Activated CD4-positive, alpha-beta T cell treated with anti-CD3 and anti-CD28 coated beads, Interleukin-2, Interleukin-4, amounts not matched to agents 100 ng/mL and 50 ng/mL, durations not matched to agents 16 hours and 8 hours (primary cell): ENCODE results near the gene FKBP9.
"Not testable (repeated sequence)": the region's sequence is repeated elsewhere in the genome, so short reads cannot be mapped to it uniquely, and the experiment has no call there.

ENCODE experiments used
- DNase-seq: peaks from one replicate; pipeline ENCODE4 v3.0.0-alpha.2; 2020; ENCODE audit warnings: low spot score

Gene FKBP9

GRCh38 chr7:32958046-32959025 is 1.1 kb downstream of the FKBP9 start:
- no peak for DNase-seq

- not testable (repeated sequence) for DNase-seq
These were observed 6.7 kb downstream of the FKBP9 start for GRCh38 chr7:32963880-32964301.

GRCh38 chr7:32964461-32965159 is 7.4 kb downstream of the FKBP9 start:
- DNase-seq = not testable (repeated sequence)

DNA sequence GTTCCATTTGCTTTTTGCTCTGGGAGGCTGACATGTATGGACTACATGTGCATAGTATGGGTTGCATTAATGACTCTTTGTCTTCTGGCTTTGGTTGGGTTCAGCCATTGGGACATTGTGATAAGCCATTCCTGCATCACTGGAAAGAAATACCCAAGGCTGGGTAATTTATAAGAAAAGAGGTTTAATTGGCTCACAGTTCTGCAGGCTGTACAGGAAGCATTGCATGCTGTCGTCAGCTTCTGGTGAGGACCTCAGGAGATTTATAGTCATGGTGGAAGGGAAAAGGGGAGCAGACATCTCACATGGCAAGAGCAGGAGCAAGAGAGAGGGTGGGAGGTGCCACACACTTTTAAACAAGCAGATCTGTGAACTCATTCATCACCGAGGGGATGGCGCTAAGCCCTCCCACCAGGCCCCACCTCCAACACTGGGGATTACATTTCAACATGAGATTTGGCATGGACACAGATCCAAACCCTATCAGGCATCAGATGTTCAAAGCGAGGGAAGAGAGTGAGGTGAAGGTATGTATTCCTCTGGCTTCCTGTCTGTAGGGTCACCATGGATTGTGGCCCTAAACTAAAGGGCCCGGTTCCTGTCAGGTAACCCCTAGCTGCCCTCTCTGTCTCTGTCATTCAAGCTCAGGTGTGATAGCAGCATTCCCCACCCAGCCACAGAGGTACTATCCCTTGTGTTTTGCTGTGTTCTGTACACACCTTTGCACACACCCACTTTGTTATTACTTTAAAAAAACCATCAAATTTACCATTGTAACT is 9.4 kb downstream of the FKBP9 start:
- DNase-seq = not testable (repeated sequence)

DNA sequence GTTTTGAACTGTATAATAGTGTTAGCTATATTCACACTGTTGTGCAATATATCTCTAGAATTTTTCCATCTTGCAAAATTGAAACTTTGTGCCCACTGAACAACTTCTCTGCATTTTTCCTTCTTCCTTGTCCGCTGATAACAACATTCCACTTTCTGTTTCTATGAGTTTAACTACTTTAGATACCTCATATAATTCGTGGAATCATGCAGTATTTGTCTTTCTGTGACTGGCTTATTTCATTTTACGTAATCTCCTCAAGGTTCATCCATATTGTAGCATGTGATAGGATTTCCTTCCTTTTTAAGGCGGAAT is 10.0 kb downstream of the FKBP9 start:
- not testable (repeated sequence) for DNase-seq

DNA sequence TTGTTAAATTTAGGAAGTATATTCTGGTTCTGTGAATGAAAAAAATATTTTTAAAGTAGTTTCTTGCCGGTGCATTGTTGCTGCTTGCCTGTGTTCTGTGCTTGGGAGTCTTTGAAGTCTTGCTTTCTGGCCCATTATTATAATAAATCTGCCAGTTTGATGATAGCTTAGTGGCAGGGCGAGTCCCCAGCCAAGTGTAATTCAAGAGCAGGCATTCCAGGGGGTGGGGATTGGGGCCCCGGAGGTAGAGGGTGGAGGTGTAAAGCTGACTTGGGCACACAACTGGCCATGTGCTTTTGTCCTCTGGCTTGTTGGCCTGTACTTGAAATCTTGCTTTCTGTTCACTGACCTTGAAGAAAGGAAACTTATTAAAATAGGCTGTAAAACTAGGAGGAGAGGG is 14.7 kb downstream of the FKBP9 start:
- DNase-seq = not testable (repeated sequence)

- not testable (repeated sequence) for DNase-seq
These were observed 19.9 kb downstream of the FKBP9 start for GRCh38 chr7:32977159-32977558.

GRCh38 chr7:32979246-32979645 is 22.0 kb downstream of the FKBP9 start:
- not testable (repeated sequence) for DNase-seq

- DNase-seq = not testable (repeated sequence)
These were observed 22.7 kb downstream of the FKBP9 start for GRCh38 chr7:32979902-32980301.

DNA sequence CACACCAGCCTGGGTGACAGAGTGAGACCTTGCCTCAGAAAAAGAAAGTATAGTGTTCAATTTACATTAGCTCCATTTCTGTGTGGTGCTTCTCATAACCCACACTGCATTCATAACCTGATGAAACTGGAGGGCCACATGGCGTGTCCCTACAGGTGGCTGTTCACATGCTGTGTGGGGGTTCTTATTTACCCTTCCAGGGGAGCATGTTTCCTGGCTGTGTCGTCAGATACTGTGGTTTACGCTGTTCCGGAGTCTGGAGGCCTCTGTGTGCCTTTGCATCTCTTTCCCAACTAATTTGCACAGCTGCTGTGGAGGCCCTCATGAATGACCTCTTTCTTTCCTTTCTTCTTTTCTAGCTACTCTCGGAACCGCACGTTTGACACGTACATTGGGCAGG is 30.9 kb downstream of the FKBP9 start:
- DNase-seq = not testable (repeated sequence)

GRCh38 chr7:32991068-32991585 is 33.9 kb downstream of the FKBP9 start:
- DNase-seq = not testable (repeated sequence)

DNA sequence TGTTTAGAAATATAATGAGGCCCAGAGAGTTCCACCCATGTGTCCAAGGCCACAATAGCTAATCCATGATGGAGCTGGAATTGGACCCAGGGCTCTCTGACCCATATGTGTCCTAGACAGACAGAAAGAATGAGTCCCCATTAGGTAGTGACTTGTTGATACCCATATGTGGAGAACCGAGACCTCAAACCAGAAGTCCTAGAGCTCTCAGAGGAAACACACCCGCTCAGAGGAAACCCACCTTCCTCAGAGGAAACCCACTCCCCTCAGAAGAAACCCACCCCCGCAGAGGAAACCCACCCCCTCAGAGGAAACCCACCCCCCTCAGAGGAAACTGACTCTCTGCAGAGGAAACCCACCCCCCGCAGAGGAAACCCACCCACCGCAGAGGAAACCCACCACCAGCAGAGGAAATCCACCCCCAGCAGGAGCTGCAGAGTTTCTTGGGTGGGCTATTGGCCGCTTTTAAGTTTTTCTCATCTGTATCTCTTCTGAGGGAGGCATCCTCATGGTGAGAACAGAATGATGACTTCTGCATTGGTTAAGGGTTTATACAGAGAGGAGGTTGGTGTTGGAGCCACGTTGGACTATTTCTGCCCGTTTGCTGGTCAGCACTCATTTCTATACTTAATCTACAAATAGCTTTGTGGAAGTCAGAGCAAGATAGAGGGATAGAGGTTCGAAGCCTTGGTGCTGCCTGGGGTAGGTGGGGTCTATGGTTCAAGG is 34.9 kb downstream of the FKBP9 start:
- DNase-seq = not testable (repeated sequence)

GRCh38 chr7:32992750-32993149 is 35.5 kb downstream of the FKBP9 start:
- DNase-seq = not testable (repeated sequence)

DNA sequence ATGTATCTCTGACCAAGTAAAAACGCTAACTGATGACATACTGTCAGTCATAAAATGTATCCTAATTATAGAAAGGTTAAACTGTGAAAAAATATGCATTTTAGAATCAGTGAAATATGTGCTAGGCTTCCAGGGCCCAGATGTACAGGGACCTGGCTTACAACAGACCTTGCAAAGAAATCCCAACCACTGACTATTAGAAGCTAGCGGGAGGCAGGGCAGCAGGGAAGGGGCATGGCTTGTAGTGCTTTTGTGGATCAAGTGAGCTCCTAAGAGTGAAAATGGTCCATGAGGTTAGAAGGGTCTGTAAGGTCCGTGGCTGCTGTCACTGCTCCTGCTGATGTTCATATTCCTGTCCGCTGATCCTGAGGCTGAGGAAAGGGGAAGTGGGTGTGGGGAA is 40.7 kb downstream of the FKBP9 start:
- DNase-seq = not testable (repeated sequence)

DNA sequence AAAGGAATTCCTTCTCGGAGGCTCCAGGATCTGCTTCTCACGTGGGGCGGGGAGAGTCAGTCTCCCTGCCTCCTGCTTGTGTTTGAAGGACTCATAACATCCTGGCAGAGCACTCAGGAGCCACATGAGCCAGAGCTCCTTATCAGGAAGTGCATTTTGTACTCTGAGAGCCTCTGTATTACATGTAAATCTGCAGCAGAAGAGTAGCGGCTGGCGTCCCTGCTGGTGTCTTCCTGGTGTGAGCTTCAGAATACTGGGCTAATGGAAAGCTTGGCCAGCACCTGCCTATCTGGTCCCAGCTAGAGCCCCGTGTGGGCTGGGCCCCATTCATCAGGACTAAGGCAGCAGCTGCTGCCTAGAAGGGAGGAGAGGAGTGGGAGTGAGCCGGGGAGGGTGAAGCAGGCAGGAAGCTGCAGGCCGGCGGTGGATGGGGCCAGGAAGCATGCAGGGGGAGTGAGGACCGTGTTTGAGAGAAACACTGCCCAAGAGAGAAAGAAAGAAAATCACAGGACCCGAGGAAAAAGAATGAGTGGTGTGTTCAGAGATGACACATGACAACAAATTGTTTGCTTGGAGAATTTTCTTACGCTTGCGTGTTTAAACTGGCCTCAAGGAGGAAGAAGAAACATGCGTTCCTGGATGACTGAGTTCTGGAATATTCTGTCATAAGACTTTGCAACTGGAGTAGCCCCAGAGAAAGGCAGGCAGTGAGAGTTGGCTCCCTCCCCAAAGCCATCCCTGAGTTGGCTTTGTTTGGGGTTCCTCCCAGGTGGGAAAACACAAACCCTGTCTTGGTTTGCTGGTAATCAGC is 41.3 kb downstream of the FKBP9 start:
- DNase-seq = not testable (repeated sequence)

- DNase-seq = not testable (repeated sequence)
These were observed 42.1 kb downstream of the FKBP9 start for GRCh38 chr7:32999380-32999779.

GRCh38 chr7:33003111-33003510 is 45.9 kb downstream of the FKBP9 start:
- DNase-seq = not testable (repeated sequence)

GRCh38 chr7:33004104-33004616 is 46.9 kb downstream of the FKBP9 start:
- DNase-seq = not testable (repeated sequence)

DNA sequence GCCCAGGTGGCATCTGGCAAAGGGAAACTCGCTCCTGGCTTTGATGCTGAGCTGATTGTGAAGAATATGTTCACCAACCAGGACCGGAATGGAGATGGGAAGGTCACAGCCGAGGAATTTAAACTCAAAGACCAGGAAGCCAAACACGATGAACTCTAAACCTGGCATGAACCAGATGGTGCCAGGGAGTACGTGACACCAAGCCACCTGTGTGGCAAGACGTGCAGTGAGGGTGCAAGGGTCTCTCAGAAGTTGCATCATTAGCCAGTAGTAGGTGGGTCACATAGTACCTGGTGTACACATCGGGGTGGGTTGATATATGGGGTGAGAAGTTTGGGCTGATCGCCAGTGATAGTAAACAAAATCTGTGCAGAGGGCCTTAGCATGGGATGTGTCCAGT is 48.0 kb downstream of the FKBP9 start:
- DNase-seq = not testable (repeated sequence)

- DNase-seq = not testable (repeated sequence)
These were observed 48.5 kb downstream of the FKBP9 start for GRCh38 chr7:33005690-33006089.
